Glutamatergic neuron (in vitro differentiated cells): ENCODE results near the gene MRPS6. TPM values are rescaled to one million over a fixed set of nuclear protein-coding genes. Genes with fewer than 3 reads are reported as not detected.

Experiments
- DNase-seq: peaks from one replicate; pipeline ENCODE4 v3.0.0; 2022
- H3K27ac Mint-ChIP-seq: one replicate; pipeline ENCODE4 v1.8.0; 2020; ENCODE audit warnings: mild to moderate bottlenecking, mixed read lengths, inconsistent platforms; ENCODE audit not compliant: unreplicated experiment
- H3K27me3 Mint-ChIP-seq: one replicate; pipeline ENCODE4 v1.8.0; 2020; ENCODE audit warnings: mild to moderate bottlenecking, moderate library complexity, mixed read lengths, inconsistent platforms; ENCODE audit not compliant: unreplicated experiment
- H3K36me3 Mint-ChIP-seq: one replicate; pipeline ENCODE4 v1.8.0; 2020; ENCODE audit warnings: mild to moderate bottlenecking, mixed read lengths, inconsistent platforms; ENCODE audit not compliant: unreplicated experiment
- H3K4me1 Mint-ChIP-seq: one replicate; pipeline ENCODE4 v1.8.0; 2020; ENCODE audit warnings: mild to moderate bottlenecking, low read depth, mixed read lengths, inconsistent platforms; ENCODE audit not compliant: unreplicated experiment
- H3K4me3 Mint-ChIP-seq: one replicate; pipeline ENCODE4 v1.8.0; 2020; ENCODE audit warnings: mild to moderate bottlenecking, mixed read lengths, inconsistent platforms; ENCODE audit not compliant: unreplicated experiment
- H3K9me3 Mint-ChIP-seq: one replicate; pipeline ENCODE4 v1.8.0; 2020; ENCODE audit warnings: mild to moderate bottlenecking, moderate library complexity, mixed read lengths, inconsistent platforms; ENCODE audit not compliant: unreplicated experiment
- CTCF ChIP-seq: fragments of 200-600 bp; sonication (generic); IDR thresholded peaks from one replicate; pipeline ENCODE4 v1.5.0; 2021; ENCODE audit not compliant: partially characterized antibody, unreplicated experiment
- total RNA-seq: library from RNA; stranded (reverse); fragmentation: NEBNext Ultra II Directional; extraction: Animal tissue kit (Norgen Biotek cat#: 25700); gene quantifications from one replicate; pipeline ENCODE4 v1.2.1, GENCODE V29; 2021; ENCODE audit not compliant: unreplicated experiment

The MRPS6 gene
- total RNA-seq, 1 donor from 2014 or later = 31.6 TPM

- Mint-ChIP-seq H3K4me3 (no peak overlapping the region), H3K36me3 (peaks cover 6% of the 10 kb centered on the region), H3K27me3 (peaks cover under 1% of the 10 kb centered on the region), H3K9me3 (peaks cover 2% of the 10 kb centered on the region), H3K27ac (no peak overlapping the region), H3K4me1 (peaks cover 38% of the 10 kb centered on the region)
- no peak for TF ChIP-seq CTCF
- DNase-seq = no peak
Observed at GRCh38 chr21:34128674-34129038, 55.3 kb downstream of the MRPS6 start.

- H3K4me1 Mint-ChIP-seq = peaks cover 38% of the 10 kb centered on the region
- DNase-seq = no peak
- H3K27ac Mint-ChIP-seq = no peak overlapping the region
- peaks cover 4% of the 10 kb centered on the region for H3K9me3 Mint-ChIP-seq
- peak overlapping the region; percentile 63 for H3K4me3 Mint-ChIP-seq
- H3K36me3 Mint-ChIP-seq = peaks cover 8% of the 10 kb centered on the region
- H3K27me3 Mint-ChIP-seq = peaks cover 3% of the 10 kb centered on the region
- no peak for TF ChIP-seq CTCF
Observed at GRCh38 chr21:34129039-34129891, 55.9 kb downstream of the MRPS6 start.

GRCh38 chr21:34129901-34130715, 56.7 kb downstream of the MRPS6 start:
- Mint-ChIP-seq H3K4me1 (peaks cover 38% of the 10 kb centered on the region), H3K36me3 (peaks cover 8% of the 10 kb centered on the region), H3K27me3 (peaks cover 3% of the 10 kb centered on the region), H3K9me3 (peaks cover 4% of the 10 kb centered on the region), H3K4me3 (peak overlapping the region; percentile 63), H3K27ac (peak overlapping the region; percentile 69)
- TF ChIP-seq CTCF = no peak
- no peak for DNase-seq

GRCh38 chr21:34130716-34130985, 57.3 kb downstream of the MRPS6 start:
- H3K36me3 Mint-ChIP-seq = peaks cover 8% of the 10 kb centered on the region
- TF ChIP-seq CTCF = no peak
- H3K9me3 Mint-ChIP-seq = peaks cover 4% of the 10 kb centered on the region
- peaks cover 38% of the 10 kb centered on the region for H3K4me1 Mint-ChIP-seq
- peaks cover 3% of the 10 kb centered on the region for H3K27me3 Mint-ChIP-seq
- no peak overlapping the region for H3K4me3 Mint-ChIP-seq
- peak overlapping the region; percentile 7 for H3K27ac Mint-ChIP-seq
- DNase-seq = no peak

- H3K4me1 Mint-ChIP-seq = peaks cover 32% of the 10 kb centered on the region
- no peak overlapping the region for H3K4me3 Mint-ChIP-seq
- H3K27ac Mint-ChIP-seq = no peak overlapping the region
- peaks cover 8% of the 10 kb centered on the region for H3K36me3 Mint-ChIP-seq
- TF ChIP-seq CTCF = no peak
- H3K27me3 Mint-ChIP-seq = peaks cover 3% of the 10 kb centered on the region
- peaks cover 4% of the 10 kb centered on the region for H3K9me3 Mint-ChIP-seq
- no peak for DNase-seq
Observed at GRCh38 chr21:34131586-34131985, 58.2 kb downstream of the MRPS6 start.
